SU-DHL-6 (cell line): ENCODE results near the gene MAP7.

Experiments used
- H2AFZ ChIP-seq: fragments of 200-600 bp; sonication (generic); 2 replicates; pipeline ENCODE4 v1.6.1; 2014; ENCODE audit warnings: low read depth, mild to moderate bottlenecking, moderate library complexity, mixed read lengths, antibody characterized with exemption, low read length; ENCODE audit not compliant: severe bottlenecking
- H3F3A ChIP-seq: fragments of 200-600 bp; shearing (Covaris generic); 2 replicates; pipeline ENCODE4 v1.6.0; 2016; ENCODE audit warnings: antibody characterized with exemption, mild to moderate bottlenecking; ENCODE audit not compliant: insufficient read depth
- H3K27ac ChIP-seq: fragments of 200-600 bp; sonication (generic); 2 replicates; pipeline ENCODE4 v1.5.1; 2016; ENCODE audit warnings: low read depth, mild to moderate bottlenecking, low read length, moderate library complexity, mixed read lengths
- H3K27me3 ChIP-seq: fragments of 200-600 bp; sonication (generic), shearing (Covaris generic); 2 replicates; pipeline ENCODE4 v1.6.0; 2014; ENCODE audit warnings: mild to moderate bottlenecking, low read length
- H3K36me3 ChIP-seq: fragments of 200-600 bp; sonication (generic); 2 replicates; pipeline ENCODE4 v1.6.1; 2014; ENCODE audit warnings: mild to moderate bottlenecking, low read length, mixed read lengths
- H3K4me2 ChIP-seq: fragments of 300-600, 200-600 bp; shearing (Covaris generic), sonication (generic); 2 replicates; pipeline ENCODE4 v1.6.0; 2014; ENCODE audit warnings: low read length, low read depth, mild to moderate bottlenecking; ENCODE audit not compliant: poor library complexity, severe bottlenecking
- H3K4me3 ChIP-seq: fragments of 200-600 bp; sonication (generic); 2 replicates; pipeline ENCODE4 v1.5.1; 2014; ENCODE audit warnings: antibody characterized with exemption, low read length, mild to moderate bottlenecking, mixed read lengths; ENCODE audit not compliant: insufficient read depth, poor library complexity, severe bottlenecking
- H3K79me2 ChIP-seq: fragments of 200-600 bp; sonication (generic); 2 replicates; pipeline ENCODE4 v1.6.1; 2014; ENCODE audit warnings: mild to moderate bottlenecking, low read length, moderate library complexity; ENCODE audit not compliant: insufficient read depth
- H3K9ac ChIP-seq: fragments of 200-600 bp; sonication (generic); 2 replicates; pipeline ENCODE4 v1.7.0; 2014; ENCODE audit warnings: mild to moderate bottlenecking, low read length
- H3K9me2 ChIP-seq: fragments of 200-600 bp; sonication (generic); replicated peaks from 2 replicates; pipeline ENCODE4 v1.6.1; 2014; ENCODE audit warnings: low read length; ENCODE audit not compliant: insufficient read depth
- H3K9me3 ChIP-seq: fragments of 200-600 bp; sonication (generic); 2 replicates; pipeline ENCODE4 v1.6.1; 2014; ENCODE audit warnings: low read length, mixed read lengths; ENCODE audit not compliant: insufficient read depth
- H4K20me1 ChIP-seq: fragments of 200-600 bp; sonication (generic); 2 replicates; pipeline ENCODE4 v1.6.1; 2014; ENCODE audit warnings: low read depth, mild to moderate bottlenecking, antibody characterized with exemption, low read length, moderate library complexity, mixed read lengths
- EZH2phosphoT487 ChIP-seq: fragments of 200-600 bp; sonication (generic), shearing (Covaris generic); conservative IDR thresholded peaks from 2 replicates; pipeline ENCODE4 v1.6.1; 2018; ENCODE audit warnings: mild to moderate bottlenecking, antibody characterized with exemption, low read length, moderate library complexity, mixed read lengths
- TF ChIP-seq, protein P1 (sequence below): fragments of 200-600 bp; sonication (generic); IDR thresholded peaks from one replicate; pipeline ENCODE4 v1.5.1; 2017; ENCODE audit warnings: antibody characterized with exemption, mild to moderate bottlenecking, low read length, moderate library complexity; ENCODE audit not compliant: insufficient read depth, poor library complexity, severe bottlenecking

MAP7 gene

DNA sequence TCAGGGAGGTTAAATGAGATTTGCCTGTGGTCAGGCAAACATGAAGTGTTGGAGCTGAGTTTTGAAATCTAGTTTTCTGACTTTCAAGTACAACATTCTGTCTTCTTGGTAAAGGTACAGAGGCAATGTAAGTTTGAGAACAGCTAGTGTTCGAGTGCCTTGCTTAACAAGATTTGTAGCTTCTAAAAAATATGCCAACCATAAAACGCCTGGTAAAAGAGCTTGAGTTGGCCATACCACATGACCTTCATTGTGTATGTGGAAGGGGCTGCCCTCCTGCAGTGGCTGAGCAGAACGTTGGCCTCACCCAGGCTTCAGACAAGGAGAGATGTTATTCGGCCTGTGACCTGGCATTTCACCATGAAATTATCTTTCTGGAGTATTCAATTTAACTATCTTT, 86.5 kb downstream of the MAP7 start:
- no peak overlapping the region for H3K27ac ChIP-seq
- H3K9me2 ChIP-seq, result no peaks in the 10 kb centered on the region
- H3K4me3 ChIP-seq, result no peak overlapping the region
- no peak overlapping the region for H3K9ac ChIP-seq
- H3K27me3 ChIP-seq, result no peaks in the 10 kb centered on the region
- no peaks in the 10 kb centered on the region for H3K79me2 ChIP-seq
- H3K36me3 ChIP-seq, result no peaks in the 10 kb centered on the region
- no peak overlapping the region for H3K4me2 ChIP-seq
- H4K20me1 ChIP-seq, result no peaks in the 10 kb centered on the region
- no peaks in the 10 kb centered on the region for H3K9me3 ChIP-seq
- no peak for TF ChIP-seq EZH2phosphoT487
- TF ChIP-seq, protein P1, sequence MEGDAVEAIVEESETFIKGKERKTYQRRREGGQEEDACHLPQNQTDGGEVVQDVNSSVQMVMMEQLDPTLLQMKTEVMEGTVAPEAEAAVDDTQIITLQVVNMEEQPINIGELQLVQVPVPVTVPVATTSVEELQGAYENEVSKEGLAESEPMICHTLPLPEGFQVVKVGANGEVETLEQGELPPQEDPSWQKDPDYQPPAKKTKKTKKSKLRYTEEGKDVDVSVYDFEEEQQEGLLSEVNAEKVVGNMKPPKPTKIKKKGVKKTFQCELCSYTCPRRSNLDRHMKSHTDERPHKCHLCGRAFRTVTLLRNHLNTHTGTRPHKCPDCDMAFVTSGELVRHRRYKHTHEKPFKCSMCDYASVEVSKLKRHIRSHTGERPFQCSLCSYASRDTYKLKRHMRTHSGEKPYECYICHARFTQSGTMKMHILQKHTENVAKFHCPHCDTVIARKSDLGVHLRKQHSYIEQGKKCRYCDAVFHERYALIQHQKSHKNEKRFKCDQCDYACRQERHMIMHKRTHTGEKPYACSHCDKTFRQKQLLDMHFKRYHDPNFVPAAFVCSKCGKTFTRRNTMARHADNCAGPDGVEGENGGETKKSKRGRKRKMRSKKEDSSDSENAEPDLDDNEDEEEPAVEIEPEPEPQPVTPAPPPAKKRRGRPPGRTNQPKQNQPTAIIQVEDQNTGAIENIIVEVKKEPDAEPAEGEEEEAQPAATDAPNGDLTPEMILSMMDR, result no peak
- no peaks in the 10 kb centered on the region for H3F3A ChIP-seq
- no peak overlapping the region for H2AFZ ChIP-seq

DNA sequence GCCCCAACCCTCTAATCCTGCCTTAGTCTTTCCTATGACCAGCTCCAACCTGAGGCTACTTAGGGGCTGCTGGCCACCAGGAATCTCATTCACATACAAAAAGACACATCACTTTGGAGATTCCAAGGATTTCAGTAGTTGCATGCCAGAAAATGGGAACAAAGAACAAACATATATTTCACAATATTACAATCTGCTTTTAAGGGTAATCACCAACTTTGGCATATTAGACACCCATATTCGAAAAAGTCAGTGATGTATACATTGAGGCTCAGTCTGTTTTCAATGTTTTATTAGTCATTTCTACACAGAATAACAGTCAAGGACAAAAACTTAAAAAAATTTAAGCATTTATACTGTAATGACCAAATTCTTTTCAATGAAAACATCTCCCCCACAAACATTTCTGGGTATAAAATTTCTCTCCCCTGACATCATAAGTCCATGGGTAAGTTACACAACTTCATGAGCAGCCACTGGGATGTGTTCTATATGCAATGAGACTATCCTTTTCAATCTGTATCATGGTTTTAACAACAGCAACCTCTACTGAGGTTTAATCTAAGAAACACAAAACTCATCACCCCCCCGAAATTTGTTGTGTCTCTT, 103.5 kb downstream of the MAP7 start:
- Histone ChIP-seq H3K9ac (no peak overlapping the region), H3K9me2 (no peaks in the 10 kb centered on the region), H3K79me2 (no peaks in the 10 kb centered on the region), H3K27ac (no peak overlapping the region), H4K20me1 (no peaks in the 10 kb centered on the region), H3K36me3 (no peaks in the 10 kb centered on the region), H2AFZ (no peak overlapping the region), H3F3A (no peaks in the 10 kb centered on the region), H3K9me3 (no peaks in the 10 kb centered on the region), H3K4me2 (no peak overlapping the region), H3K4me3 (no peak overlapping the region), H3K27me3 (no peaks in the 10 kb centered on the region)
- TF ChIP-seq EZH2phosphoT487, result no peak
- TF ChIP-seq, protein P1, result no peak

DNA sequence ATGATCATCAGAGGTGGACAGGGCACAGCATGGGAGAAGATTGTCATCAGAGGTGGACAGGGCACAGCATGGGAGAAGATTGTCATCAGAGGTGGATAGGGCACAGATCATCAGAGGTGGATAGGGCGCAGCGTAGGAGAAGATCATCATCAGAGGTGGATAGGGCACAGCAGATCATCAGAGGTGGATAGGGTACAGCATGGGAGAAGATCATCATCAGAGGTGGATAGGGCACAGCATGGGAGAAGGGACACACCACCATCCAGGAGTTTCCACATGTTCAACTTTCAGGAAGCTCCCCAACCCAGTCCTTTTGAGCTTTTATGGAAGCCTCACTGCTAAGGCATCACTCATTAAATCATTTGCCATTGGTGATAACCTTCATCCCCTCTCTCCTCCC, 104.1 kb downstream of the MAP7 start:
- H3K4me2 ChIP-seq, result no peak overlapping the region
- H3K4me3 ChIP-seq, result no peak overlapping the region
- no peaks in the 10 kb centered on the region for H4K20me1 ChIP-seq
- H2AFZ ChIP-seq, result no peak overlapping the region
- H3K27me3 ChIP-seq, result no peaks in the 10 kb centered on the region
- no peaks in the 10 kb centered on the region for H3F3A ChIP-seq
- H3K9me2 ChIP-seq, result no peaks in the 10 kb centered on the region
- no peaks in the 10 kb centered on the region for H3K9me3 ChIP-seq
- no peak overlapping the region for H3K27ac ChIP-seq
- H3K36me3 ChIP-seq, result no peaks in the 10 kb centered on the region
- H3K79me2 ChIP-seq, result no peaks in the 10 kb centered on the region
- H3K9ac ChIP-seq, result no peak overlapping the region
- no peak for TF ChIP-seq EZH2phosphoT487
- TF ChIP-seq, protein P1, result no peak

DNA sequence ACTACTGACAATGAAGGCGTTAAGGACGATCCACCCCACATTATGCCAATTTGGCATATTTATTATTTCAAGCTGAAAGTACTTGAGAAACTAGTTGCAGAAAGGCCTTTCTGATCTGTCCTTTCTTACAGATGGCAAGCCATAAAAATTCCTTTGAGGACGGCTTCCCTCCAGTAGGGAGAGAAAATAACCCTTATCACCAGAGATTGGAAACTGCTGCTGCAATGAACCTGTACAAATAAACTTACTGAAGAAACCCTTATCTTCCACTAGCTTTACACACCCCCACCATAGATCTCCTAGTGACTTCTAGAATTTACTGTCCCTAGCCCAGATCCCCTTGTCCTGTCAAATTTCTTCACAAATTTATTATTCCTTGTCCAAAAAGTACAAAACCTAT, 105.2 kb downstream of the MAP7 start:
- H4K20me1 ChIP-seq, result no peaks in the 10 kb centered on the region
- H3K9me3 ChIP-seq, result no peaks in the 10 kb centered on the region
- H3K27ac ChIP-seq, result no peak overlapping the region
- H3K9me2 ChIP-seq, result no peaks in the 10 kb centered on the region
- no peaks in the 10 kb centered on the region for H3K27me3 ChIP-seq
- no peak overlapping the region for H3K4me2 ChIP-seq
- no peaks in the 10 kb centered on the region for H3K79me2 ChIP-seq
- H2AFZ ChIP-seq, result no peak overlapping the region
- H3K4me3 ChIP-seq, result no peak overlapping the region
- TF ChIP-seq EZH2phosphoT487, result no peak
- TF ChIP-seq, protein P1, result no peak
- H3K9ac ChIP-seq, result no peak overlapping the region
- no peaks in the 10 kb centered on the region for H3F3A ChIP-seq
- H3K36me3 ChIP-seq, result no peaks in the 10 kb centered on the region
